ENCODE results near the gene SLC38A11.

The SLC38A11 gene

DNA sequence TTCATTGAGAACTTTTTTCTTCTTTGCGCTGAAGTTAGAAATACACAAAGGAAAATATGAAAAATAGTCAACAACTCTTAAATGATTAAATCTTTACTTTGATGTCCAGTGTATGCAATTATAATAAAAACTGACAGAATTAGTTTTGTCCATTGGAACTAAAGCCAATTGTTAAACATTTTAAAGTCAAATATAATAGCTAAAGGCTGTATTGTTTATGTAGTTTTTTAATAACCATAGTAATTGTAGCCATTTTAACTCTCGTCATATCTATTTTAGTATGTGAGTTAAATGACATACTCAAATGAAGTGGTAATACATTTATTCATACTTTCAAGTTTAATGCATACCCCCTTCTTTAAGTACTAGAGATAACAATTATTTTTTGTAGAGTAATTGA lies 109.0 kb downstream of the SLC38A11 start:
- no peak for DNase-seq (ENCODE audit: low read depth in 4 of 4, low spot score in 1 of 4)
